Loucy (cell line): ENCODE results near the gene PRSS50.

Source experiments
- H2AFZ ChIP-seq: fragments of 200-600 bp; sonication (generic); 2 replicates; pipeline ENCODE4 v1.6.0; 2016; ENCODE audit warnings: antibody characterized with exemption, mild to moderate bottlenecking, low read length, moderate library complexity
- H3F3A ChIP-seq: fragments of 200-600 bp; 2 replicates; pipeline ENCODE4 v1.6.0; 2016; ENCODE audit warnings: antibody characterized with exemption, low read depth, mild to moderate bottlenecking
- H3K27me3 ChIP-seq: fragments of 200-600 bp; sonication (generic); 2 replicates; pipeline ENCODE4 v1.6.1; 2014; ENCODE audit warnings: low read length, mild to moderate bottlenecking; ENCODE audit not compliant: insufficient read depth, poor library complexity, severe bottlenecking
- H3K36me3 ChIP-seq: fragments of 200-600 bp; sonication (generic); 2 replicates; pipeline ENCODE4 v1.6.1; 2016; ENCODE audit warnings: low read length; ENCODE audit not compliant: insufficient read depth
- H3K4me1 ChIP-seq: fragments of 200-600 bp; sonication (generic); 2 replicates; pipeline ENCODE4 v1.5.1; 2014; ENCODE audit warnings: low read length, mild to moderate bottlenecking; ENCODE audit not compliant: insufficient read depth, poor library complexity, severe bottlenecking
- H3K4me2 ChIP-seq: fragments of 200-600 bp; sonication (generic); 2 replicates; pipeline ENCODE4 v1.6.0; 2014; ENCODE audit warnings: antibody characterized with exemption, low read length, low read depth, mild to moderate bottlenecking; ENCODE audit not compliant: poor library complexity, severe bottlenecking
- H3K4me3 ChIP-seq: fragments of 200-600 bp; sonication (generic); 2 replicates; pipeline ENCODE4 v1.5.1; 2014; ENCODE audit warnings: low read length, mild to moderate bottlenecking, mixed read lengths; ENCODE audit not compliant: poor library complexity, severe bottlenecking
- H3K79me2 ChIP-seq: fragments of 200-600 bp; sonication (generic); 2 replicates; pipeline ENCODE4 v1.6.1; 2014; ENCODE audit warnings: low read length; ENCODE audit not compliant: insufficient read depth
- H3K9ac ChIP-seq: fragments of 200-600 bp; sonication (generic); 2 replicates; pipeline ENCODE4 v1.6.0; 2014; ENCODE audit warnings: mild to moderate bottlenecking, low read depth, low read length, moderate library complexity; ENCODE audit not compliant: poor library complexity, severe bottlenecking
- H3K9me2 ChIP-seq: fragments of 200-600 bp; sonication (generic); replicated peaks from 2 replicates; pipeline ENCODE4 v1.6.1; 2016; ENCODE audit warnings: low read depth, low read length, mixed read lengths
- H3K9me3 ChIP-seq: fragments of 200-600 bp; sonication (generic); 2 replicates; pipeline ENCODE4 v1.6.1; 2014; ENCODE audit warnings: mild to moderate bottlenecking, antibody characterized with exemption, low read length, low read depth; ENCODE audit not compliant: insufficient read depth
- H4K20me1 ChIP-seq: fragments of 200-600 bp; sonication (generic); 2 replicates; pipeline ENCODE4 v1.6.0; 2014; ENCODE audit warnings: antibody characterized with exemption, low read length, mild to moderate bottlenecking; ENCODE audit not compliant: insufficient read depth, poor library complexity, severe bottlenecking
- EZH2phosphoT487 ChIP-seq: fragments of 200-600 bp; IDR thresholded peaks from 2 replicates; pipeline ENCODE4 v1.6.1; 2018; ENCODE audit warnings: antibody characterized with exemption, mild to moderate bottlenecking, moderate library complexity, borderline replicate concordance
- TF ChIP-seq, protein P1 (sequence below): fragments of 200-600 bp; sonication (generic); conservative IDR thresholded peaks from 2 replicates; pipeline ENCODE4 v1.5.1; 2014; ENCODE audit warnings: mild to moderate bottlenecking, antibody characterized with exemption, low read length

Gene PRSS50

DNA sequence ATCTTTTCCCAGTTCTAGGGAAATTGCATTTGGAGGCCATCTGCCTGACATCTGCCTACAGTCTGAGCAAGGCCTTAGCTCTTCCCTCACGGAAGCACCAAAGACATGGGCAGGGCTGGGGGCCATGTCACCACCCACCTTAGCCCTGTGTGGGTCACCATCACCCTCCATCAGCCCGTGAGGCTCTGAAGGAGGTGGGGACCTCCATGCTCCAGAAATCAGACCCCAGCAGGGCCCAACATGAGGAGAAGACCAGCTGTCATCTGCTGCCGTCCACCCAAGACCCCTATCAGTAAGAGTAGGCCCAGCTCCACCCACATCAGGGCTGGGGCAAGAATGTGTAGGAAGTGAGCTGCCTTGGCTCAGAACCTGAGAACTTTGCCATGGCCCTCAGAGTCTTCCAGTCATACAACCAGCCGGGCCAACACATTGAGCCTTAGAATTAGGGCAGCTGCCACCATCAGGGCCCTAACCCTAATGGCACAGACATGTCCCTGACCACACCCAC, 14.6 kb downstream of the PRSS50 start:
- H3K9me3 ChIP-seq: no peaks in the 10 kb centered on the region
- H3K36me3 ChIP-seq: no peaks in the 10 kb centered on the region
- H4K20me1 ChIP-seq: no peaks in the 10 kb centered on the region
- no peak overlapping the region for H2AFZ ChIP-seq
- H3K4me2 ChIP-seq: no peak overlapping the region
- H3K4me3 ChIP-seq: no peak overlapping the region
- no peaks in the 10 kb centered on the region for H3K27me3 ChIP-seq
- H3F3A ChIP-seq: no peaks in the 10 kb centered on the region
- H3K79me2 ChIP-seq: no peaks in the 10 kb centered on the region
- TF ChIP-seq, protein P1, sequence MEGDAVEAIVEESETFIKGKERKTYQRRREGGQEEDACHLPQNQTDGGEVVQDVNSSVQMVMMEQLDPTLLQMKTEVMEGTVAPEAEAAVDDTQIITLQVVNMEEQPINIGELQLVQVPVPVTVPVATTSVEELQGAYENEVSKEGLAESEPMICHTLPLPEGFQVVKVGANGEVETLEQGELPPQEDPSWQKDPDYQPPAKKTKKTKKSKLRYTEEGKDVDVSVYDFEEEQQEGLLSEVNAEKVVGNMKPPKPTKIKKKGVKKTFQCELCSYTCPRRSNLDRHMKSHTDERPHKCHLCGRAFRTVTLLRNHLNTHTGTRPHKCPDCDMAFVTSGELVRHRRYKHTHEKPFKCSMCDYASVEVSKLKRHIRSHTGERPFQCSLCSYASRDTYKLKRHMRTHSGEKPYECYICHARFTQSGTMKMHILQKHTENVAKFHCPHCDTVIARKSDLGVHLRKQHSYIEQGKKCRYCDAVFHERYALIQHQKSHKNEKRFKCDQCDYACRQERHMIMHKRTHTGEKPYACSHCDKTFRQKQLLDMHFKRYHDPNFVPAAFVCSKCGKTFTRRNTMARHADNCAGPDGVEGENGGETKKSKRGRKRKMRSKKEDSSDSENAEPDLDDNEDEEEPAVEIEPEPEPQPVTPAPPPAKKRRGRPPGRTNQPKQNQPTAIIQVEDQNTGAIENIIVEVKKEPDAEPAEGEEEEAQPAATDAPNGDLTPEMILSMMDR: no peak
- TF ChIP-seq EZH2phosphoT487: no peak
- H3K9ac ChIP-seq: no peak overlapping the region
- no peaks in the 10 kb centered on the region for H3K4me1 ChIP-seq
- H3K9me2 ChIP-seq: no peaks in the 10 kb centered on the region

- no peaks in the 10 kb centered on the region for H3K79me2 ChIP-seq
- no peaks in the 10 kb centered on the region for H3K27me3 ChIP-seq
- no peaks in the 10 kb centered on the region for H3K36me3 ChIP-seq
- H3K4me1 ChIP-seq: no peaks in the 10 kb centered on the region
- H2AFZ ChIP-seq: no peak overlapping the region
- TF ChIP-seq, protein P1: no peak
- TF ChIP-seq EZH2phosphoT487: no peak
- H3K4me3 ChIP-seq: no peak overlapping the region
- no peak overlapping the region for H3K4me2 ChIP-seq
- no peaks in the 10 kb centered on the region for H3F3A ChIP-seq
- no peaks in the 10 kb centered on the region for H3K9me2 ChIP-seq
- H3K9ac ChIP-seq: no peak overlapping the region
- no peaks in the 10 kb centered on the region for H4K20me1 ChIP-seq
- no peaks in the 10 kb centered on the region for H3K9me3 ChIP-seq
Observed at GRCh38 chr3:46702246-46703012, 15.2 kb downstream of the PRSS50 start.

GRCh38 chr3:46701181-46701939, 16.3 kb downstream of the PRSS50 start, which contains the start of gene TMIE:
TSS of gene TMIE (plus strand) at chr3:46701392. CDS start at chr3:46701488, 96 bp downstream.
- Histone ChIP-seq H3K9me3 (no peaks in the 10 kb centered on the region), H3K4me1 (peaks cover 3% of the 10 kb centered on the region), H3K9me2 (no peaks in the 10 kb centered on the region), H3K27me3 (no peaks in the 10 kb centered on the region), H3K4me3 (no peak within 1 kb of the TSS), H3K36me3 (no peaks in the 10 kb centered on the region), H3K9ac (no peak within 1 kb of the TSS), H3K4me2 (no peak within 1 kb of the TSS), H3K79me2 (no peaks in the 10 kb centered on the region), H4K20me1 (no peaks in the 10 kb centered on the region), H3F3A (no peaks in the 10 kb centered on the region), H2AFZ (no peak within 1 kb of the TSS)
- no peak for TF ChIP-seq EZH2phosphoT487
- TF ChIP-seq, protein P1: no peak
